ENCODE measurements around the gene SHANK2.

DNA sequence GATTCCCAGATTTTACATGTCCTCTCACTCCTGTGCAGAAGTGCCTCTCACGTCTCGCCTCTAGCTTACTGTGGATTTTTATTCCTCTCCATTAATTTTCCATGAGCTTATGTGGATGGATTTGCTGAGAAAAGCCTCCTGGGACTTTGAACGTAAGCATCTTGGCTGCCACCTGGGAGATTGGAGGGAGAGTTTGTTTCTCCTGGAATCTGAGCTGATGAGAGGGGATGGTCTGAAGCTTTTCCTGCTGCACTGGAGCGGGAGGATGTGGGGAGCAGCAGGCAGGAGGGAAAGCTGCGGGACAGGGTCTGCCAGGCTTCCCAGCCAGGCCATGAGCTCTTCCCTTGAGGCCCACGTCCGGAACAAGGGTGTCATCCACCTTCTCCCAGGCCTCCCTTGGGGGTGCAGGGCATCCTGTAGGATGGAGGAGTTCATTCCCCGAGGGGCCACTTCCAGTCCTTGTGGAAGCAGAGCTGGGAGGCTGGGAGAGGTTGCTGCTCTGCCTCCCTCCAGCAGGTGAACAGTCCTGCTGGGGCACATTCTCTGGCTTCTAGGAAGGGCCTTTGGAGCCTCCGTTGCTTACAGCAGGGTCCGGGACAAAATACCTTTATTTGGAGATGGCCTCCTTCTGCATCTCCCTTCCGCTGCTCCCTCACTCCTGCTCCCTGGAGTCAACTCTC lies 3.6 kb upstream of the SHANK2 start:
- TF ChIP-seq POLR2AphosphoS5 (IDR thresholded peaks at IDR 0.05) = no peak
- no peak for TF ChIP-seq POLR2A (IDR thresholded peaks at IDR 0.05)
- TF ChIP-seq, protein P1, sequence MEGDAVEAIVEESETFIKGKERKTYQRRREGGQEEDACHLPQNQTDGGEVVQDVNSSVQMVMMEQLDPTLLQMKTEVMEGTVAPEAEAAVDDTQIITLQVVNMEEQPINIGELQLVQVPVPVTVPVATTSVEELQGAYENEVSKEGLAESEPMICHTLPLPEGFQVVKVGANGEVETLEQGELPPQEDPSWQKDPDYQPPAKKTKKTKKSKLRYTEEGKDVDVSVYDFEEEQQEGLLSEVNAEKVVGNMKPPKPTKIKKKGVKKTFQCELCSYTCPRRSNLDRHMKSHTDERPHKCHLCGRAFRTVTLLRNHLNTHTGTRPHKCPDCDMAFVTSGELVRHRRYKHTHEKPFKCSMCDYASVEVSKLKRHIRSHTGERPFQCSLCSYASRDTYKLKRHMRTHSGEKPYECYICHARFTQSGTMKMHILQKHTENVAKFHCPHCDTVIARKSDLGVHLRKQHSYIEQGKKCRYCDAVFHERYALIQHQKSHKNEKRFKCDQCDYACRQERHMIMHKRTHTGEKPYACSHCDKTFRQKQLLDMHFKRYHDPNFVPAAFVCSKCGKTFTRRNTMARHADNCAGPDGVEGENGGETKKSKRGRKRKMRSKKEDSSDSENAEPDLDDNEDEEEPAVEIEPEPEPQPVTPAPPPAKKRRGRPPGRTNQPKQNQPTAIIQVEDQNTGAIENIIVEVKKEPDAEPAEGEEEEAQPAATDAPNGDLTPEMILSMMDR (IDR thresholded peaks at IDR 0.05) = no peak
